GM18517 (cell line): ENCODE measurements around the gene WRAP73.
"Not testable (repeated sequence)": the region's sequence is repeated elsewhere in the genome, so short reads cannot be mapped to it uniquely, and the experiment has no call there.

Source experiments
- ATAC-seq: cut with Tn5 transposase; IDR thresholded peaks from one replicate; pipeline ENCODE4 v1.9.1; 2021; ENCODE audit warnings: mild to moderate bottlenecking, moderate library complexity; ENCODE audit not compliant: unreplicated experiment

The WRAP73 gene

DNA sequence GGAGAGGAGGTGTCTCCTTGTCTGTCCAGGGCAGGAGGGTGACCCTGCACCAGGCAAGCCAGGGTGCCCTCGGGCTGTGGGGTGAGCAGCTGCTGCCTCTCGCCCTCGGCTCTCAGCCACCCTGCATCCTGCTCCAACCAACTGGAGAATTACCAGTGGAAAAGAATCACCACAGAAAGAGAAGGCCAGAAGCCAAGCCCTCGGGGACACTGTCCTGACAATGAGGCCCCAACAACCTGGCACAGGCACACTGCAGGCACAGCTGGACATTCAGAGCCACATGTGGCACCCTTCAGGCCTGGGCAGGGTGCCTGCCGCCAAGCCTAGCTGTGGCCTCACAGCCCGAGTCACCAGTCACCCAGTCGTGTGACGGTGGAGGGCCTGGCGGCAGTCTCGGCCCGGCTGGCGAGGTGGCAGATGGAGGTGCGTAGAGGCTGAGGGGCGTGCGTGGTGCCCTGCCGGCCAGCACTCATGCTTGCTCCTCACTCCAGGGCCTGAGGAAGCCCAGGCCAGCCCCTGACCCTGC lies 50.6 kb downstream of the WRAP73 start:
- ATAC-seq = no peak

DNA sequence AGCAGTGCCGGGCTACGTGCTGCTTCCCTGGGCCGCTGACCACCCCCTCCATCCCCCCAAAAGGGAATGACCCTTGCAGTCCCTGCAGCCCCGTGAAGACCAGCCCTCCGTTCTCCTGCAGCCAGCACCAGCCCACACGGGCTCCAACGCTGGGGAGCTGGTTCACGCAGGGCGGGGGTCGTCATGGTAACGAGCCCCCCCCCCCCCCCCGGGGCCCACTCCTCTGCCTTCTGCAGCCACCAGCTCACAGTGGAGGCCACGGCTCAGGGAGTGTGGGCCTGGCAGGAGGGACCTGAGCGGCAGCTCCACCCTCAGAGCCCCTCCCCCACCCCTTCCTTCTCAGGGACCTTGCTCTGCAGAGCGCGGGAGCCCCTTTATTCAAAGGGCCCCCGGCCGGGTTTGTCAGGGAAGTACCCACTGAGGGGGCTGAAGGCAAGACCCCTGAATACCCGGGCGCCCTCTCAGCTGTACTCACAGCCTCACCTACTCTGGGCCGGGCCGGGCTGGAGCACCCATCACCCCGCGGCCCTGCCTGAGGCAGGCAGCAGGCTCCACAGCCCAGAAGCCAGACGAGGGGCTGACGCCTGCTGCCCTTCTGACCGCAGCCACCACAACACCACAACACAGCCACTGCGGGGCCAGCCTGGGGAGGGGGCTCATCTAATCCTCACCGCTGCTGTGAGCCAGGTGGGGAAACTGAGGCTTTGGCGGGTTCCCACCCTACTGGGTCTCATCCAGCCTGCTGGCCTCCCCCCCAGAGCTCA lies 51.2 kb downstream of the WRAP73 start:
- ATAC-seq = no peak

DNA sequence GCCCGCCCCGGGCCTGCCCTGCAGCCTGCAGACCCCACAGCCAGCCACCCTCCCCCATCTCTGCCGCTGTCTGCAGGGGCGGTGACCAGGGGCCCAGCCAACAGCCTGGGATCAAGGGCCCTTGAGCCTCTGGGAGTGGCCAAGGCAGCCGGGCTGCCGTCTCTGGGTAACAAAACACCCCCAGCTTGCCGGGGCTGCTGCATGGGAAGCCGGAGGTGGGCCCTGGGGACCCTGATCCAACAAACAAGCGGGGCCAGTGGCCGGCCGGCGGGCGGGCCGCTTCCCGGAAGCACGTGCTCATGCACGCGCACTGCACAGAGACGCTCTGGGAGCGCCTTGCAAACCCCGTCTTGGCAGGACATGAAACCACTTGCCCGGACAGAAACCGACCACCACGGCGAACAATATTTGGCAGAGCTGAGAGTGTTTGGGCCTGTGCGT lies 51.8 kb downstream of the WRAP73 start:
- ATAC-seq = no peak

DNA sequence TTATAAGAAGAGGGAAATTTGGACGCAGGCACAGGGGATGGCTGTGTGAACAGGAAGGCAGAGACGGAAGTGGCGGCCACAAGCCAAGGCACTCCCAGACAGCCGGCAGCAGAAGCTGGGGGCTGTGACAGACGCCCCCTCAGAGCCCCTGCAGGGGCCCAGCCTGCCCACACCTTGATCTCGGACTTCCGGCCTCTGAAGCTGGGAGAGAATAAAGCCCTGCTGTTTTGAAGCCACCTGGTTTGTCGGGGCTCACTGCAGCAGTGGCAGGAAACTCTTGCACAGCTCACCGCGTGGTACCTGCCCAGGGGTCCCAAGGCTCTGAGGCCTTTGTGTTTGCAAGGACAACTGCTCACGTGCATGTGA lies 52.3 kb downstream of the WRAP73 start:
- no peak for ATAC-seq

DNA sequence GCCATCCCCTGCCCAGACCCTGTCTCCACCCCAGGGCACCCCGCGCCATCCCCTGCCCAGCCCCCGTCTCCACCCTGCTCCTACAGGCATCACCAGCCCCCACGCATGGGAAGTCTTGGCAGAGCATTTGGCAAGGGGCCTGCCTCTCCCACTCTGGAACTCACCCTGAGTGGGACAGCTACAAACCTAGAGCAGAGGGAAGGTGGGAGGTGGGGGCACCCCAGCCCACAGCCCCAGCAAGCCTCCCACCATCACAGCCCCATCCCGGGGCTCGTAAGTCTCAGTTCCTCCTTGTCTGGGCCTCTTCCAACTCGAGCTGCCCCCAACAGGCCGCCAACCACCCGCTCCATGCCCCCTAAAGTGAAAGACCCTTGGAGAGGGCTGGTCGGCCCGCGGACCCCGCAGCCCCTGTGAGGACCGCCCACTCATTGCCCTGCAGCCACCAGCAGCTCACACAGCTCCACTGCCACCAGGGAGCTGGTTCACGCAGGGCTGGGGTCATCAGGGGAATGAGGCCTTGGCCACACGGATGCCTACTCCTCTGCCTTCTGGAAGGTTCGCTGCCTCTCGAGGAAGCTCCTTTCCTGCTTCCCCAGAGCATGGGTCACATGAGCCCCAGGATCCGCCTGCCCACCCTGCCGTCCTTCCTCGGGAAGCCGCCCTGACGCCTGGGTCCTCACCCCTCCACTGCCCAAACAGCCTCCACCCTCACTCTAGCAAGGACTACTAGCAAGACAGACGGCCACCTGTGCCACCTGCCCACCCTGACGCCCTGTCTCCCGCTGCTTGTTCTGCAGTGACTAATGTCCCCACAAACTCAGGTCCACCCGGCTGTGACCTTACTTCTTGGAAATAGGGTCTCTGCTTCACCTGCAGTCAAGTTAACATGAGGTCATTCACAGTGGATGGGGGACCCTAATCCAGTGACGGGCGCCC lies 53.0 kb downstream of the WRAP73 start:
- ATAC-seq = no peak

DNA sequence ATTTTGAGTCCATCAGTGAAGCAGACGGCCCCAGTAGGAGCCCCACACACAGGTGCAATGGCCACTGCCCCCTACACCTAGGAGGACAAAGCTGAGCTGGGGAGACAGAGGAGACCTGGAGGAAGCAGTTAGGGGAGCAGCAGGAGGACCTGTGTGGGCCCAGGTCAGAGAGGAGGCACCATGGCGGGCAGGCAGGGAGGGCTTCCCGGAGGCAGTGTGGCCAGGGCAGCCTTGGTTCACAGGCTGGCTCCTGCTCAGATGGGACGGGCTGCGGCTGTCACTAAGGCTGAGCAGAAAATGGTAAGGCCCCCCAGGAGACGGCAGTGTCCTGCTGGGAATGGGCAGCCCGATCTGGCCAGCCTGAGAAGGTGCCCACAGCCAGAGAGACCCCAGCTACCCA lies 54.0 kb downstream of the WRAP73 start:
- ATAC-seq = no peak

DNA sequence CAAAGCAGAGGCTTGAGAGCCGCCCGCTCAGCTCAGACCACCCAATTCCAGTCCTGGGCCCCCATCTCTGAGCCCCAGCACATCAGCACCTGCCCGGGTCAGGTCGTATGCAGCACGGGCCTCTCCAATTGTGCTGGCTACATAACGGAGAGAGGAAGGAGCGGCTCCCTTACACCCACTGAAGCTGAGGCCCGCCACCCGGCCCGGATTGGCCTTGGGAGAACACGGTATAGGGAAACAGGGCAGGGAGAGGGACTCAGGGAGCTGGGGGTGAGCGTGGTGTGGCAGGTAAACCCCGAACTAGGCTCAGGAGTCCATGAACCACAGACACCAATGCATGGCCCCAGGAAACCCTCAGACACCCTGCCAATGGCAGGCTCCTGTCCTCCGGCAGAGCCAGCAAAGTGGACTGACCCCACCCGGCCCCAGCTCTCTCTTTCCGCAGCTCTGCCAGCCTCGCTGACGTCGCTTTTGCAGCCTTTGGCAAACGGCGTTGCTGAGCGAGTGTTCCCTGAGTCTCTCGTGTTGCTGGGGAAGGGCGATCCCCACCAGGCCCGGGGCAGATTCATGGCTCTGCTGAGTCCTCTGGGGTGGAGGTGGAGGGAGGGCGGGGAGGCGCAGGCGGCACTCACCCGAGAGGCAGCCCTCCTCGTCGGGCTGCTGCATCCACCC lies 55.1 kb downstream of the WRAP73 start:
- no peak for ATAC-seq

DNA sequence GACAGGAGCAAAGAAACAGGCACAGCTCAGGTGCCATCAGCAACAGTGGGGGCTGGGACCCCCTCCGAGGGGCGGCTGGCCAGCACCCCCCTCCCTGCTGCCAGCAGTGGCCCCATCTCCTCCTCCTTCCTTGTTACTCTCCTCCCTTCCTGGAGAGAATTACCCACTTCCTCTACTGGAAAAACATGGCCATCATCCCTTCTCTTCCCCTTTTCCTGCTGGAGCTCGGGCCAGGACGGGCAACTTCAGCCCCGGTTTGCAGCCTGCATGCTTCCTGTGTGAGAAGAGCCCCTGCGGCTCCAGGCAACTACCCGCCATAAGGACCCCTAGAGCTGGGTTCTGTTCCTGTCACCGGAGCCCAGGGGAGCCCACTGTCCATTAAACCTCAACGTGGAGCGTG lies 56.2 kb downstream of the WRAP73 start:
- no peak for ATAC-seq

DNA sequence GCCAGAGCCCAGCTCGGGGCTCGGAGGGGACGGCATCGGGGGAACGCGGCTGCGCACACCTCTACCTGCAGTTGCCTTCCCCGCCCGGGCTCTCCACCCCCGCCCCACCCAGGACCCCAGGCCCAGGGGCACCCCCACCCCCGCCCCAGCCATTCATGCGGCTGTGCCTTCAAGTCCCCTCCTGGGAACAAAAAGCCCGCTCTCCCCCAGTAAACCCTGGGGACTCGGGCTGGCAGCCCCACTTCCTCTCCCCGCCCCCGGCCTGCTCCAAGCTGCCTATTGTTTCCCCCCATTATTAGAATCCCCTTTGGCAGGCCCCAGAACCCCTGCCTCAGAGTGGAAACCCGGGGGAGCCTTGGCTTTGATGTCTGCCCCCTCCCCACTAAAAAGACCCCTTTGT lies 56.6 kb downstream of the WRAP73 start:
- no peak for ATAC-seq

DNA sequence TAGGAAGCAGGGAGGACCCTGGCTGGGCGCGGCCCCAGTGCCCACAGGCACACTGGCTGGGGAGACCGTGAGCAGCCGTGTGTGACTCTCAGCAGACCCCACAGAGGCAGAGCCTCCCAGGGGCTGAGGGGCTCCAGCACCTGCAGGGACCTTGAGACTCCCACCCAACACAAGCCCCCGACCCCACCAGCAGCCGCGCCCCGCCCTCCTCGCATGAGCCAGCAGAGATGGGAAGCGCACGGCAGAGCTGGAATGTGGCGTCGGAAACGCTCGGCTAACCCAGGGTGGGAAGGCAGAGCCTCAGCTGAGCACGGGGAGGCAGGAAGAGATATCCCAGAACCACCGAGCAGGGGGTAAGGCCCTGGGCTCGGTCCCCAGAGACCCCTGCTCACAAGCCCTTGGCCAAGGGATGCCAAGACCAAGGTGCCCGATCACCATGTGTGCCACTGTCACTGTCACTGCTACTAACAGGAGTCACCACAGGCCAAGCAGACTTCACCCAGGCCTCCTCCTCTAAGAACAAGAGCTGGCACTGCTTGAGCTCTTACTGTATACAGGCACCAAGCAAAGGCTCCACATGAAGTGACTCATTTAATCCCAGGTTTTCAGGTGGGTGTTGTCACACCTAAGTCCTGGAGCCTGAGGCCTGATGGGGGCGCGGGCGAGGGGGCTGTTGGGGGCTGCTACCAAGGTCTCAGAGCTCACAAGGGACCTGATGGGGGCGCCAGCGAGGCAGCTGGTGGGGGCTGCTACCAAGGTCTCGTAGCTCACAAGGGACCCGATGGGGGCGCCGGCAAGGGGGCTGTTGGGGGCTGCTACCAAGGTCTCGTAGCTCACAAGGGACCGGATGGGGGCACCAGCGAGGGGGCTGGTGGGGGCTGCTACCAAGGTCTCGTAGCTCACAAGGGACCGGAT lies 58.7 kb downstream of the WRAP73 start:
- no peak for ATAC-seq

DNA sequence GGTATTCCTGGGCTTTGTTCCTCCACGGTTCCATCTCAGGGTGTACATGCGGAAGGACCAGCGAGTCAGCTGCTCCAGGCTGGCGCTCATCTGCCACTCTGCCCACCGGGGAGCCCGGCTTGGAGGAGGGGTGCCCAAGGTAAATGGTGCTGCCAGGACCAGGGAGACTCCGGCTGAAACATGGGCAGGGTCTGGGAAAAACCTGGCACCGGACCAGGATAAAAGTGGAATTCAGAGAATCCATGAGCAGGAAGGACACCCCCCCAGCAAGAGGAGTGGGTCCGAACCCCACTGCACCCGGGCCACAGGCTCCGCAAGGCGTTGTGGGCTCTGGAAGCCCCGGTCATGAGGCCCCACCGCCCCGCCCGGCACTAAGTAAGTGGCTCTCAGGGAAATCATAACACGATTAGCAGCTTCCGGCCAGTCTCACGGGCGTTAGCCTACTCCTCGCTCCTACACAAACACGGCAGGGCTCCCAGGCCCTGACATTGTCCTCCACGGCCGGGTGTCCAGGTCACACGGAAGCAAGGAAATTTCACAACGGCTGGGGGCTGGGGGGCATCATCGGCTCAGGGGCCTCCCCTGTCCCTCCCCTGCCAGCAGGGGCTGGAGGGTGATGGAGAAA lies 59.7 kb downstream of the WRAP73 start:
- no peak for ATAC-seq

DNA sequence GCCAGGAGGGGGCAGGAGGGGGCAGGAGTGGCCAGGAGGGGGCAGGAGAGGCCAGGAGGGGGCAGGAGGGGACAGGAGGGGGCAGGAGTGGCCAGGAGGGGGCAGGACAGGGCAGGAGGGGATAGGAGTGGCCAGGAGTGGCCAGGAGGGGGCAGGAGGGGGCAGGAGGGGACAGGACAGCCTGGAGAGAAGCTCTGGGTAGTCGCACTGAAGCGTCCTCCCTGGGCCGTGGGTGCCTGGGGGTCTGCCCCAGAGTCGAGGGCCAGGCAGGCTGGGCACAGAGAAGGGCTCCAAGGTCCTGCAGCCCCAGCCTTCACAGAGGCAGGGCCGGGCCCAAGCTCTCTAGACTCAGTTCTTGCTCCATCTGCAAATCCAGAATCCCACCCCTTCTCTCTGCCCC lies 61.5 kb downstream of the WRAP73 start:
- ATAC-seq = no peak

DNA sequence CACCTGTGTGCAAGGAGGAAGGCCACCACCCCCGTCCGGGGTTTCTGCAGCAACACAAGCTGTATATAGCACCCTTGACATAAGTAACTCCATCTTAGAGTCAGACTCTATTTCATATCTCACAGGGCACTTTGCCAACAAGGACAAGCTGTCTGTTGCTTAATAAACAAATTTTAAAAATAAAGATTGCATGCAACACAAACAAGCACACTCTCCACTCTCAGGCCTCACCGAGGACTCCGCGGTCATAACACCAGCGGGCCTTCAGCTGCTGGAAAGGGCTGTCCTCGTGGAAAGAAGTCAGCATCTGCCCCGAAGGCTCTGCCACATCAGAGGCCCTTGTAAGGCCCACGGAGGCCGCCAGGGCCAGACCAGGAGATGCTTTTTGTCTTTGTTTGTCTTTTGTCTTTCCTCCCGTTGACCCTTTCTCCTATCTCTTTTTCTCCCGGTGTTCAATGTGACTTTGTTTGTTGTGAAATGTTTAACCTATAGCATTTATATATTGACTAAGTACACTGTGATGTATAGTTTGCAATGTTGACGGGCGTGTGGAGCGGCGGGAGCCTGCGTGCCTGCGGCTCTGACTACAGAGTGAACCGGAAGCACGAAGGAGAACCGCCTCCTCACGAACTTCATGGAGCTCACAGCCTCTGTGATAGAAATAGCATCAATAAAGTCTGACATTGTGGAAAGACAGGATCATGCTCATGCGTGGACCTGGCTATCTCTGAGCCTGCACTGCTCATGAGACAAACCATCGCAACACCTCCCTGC lies 62.7 kb downstream of the WRAP73 start:
- ATAC-seq = no peak

DNA sequence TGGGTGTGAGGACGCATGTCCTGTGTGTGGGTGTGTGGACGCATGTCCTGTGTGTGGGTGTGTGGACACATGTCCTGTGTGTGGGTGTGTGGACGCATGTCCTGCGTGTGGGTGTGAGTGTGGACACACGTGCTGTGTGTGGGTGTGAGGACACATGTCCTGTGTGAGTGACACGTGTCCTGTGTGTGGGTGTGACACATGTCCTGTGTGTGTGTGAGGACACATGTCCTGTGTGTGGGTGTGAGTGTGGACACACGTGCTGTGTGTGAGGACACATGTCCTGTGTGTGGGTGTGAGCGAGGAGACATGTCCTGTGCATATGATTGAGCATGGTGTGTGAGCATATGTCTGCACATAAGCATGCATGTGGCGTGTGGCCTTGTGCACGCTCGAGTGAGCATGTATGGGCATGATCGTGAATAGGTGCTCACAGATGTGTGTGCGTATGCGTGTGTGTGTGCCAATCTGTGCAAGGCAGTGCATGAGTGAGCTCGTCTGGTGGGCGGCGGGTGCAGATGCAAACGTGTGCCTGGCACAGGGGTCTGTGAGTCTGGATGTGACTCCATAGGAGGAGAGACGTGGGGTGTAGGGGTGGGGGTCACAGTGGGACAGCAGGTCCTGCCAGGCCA lies 63.8 kb downstream of the WRAP73 start:
- no peak for ATAC-seq

DNA sequence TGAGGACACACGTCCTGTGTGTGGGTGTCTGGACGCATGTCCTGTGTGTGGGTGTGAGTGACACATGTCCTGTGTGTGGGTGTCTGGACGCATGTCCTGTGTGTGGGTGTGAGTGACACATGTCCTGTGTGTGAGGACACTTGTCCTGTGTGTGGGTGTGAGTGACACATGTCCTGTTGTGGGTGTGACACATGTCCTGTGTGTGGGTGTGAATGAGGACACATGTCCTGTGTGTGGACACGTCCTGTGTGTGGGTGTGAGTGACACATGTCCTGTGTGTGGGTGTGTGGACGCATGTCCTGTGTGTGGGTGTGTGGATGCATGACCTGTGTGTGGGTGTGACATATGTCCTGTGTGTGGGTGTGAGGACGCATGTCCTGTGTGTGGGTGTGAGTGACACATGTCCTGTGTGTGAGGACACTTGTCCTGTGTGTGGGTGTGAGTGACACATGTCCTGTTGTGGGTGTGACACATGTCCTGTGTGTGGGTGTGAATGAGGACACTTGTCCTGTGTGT lies 64.5 kb downstream of the WRAP73 start:
- not testable (repeated sequence) for ATAC-seq

DNA sequence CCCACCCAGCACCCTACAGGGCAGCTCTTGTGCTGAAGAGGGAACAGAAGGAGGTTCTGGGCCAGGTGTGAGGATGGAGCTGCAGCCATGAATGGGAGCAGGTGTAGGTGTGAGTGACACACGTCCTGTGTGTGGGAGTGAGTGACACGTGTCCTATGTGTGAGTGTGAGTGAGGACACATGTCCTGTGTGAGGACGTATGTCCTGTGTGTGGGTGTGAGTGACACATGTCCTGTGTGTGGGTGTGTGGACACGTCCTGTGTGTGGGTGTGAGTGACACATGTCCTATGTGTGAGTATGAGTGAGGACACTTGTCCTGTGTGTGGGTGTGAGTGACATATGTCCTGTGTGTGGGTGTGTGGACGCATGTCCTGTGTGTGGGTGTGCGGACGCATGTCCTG lies 65.0 kb downstream of the WRAP73 start:
- ATAC-seq = no peak

DNA sequence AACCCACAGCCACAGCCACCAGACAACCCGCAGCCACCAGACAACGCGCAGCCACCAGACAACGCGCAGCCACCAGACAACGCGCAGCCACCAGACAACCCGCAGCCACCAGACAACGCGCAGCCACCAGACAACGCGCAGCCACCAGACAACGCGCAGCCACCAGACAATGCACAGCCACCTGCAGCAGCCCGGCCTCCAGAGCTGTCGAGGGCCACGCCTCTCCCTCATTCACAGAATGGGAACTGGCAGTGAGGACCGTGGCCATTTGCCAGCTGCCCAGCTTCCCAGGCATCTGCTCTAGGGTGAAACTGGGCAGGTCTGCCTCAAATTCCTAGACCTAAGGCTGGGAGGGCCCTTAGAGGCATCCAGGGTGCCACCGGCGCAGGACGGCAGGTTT lies 66.2 kb downstream of the WRAP73 start:
- not testable (repeated sequence) for ATAC-seq

DNA sequence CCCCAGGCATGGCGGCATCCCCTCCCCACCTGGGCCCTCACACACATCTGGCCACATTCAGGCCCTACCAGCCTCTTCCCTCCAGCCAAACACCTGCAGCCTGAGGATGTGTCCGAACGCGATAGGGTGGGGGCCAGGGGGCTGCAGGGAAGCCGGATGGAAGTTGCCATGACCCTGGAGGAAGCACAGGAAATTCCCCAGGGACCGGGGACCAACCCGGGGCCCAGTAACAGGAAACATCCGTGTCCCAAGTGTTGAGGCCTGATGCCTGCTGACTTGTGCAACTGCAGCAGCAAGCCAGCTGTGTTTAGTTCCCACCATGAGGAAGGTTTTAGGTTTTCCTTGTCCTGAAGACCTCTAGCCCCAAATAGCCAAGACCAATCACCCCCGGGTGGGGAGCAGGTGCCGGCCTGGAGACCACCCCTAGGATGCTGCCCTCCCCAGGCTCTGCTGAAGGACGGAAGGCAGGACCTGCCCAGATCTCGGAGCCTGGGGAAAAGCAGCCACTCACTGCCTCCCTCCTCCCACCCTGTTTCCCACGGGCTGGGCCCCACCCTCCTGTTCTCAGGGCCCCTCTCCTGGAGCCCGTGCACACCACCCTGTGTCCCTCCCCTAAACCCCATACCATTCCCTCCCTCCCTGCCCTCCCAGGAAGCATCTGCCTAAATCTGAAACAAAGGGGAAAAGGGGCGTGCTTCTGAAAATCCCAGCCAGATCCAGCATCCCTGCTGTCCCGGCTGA lies 68.4 kb downstream of the WRAP73 start:
- no peak for ATAC-seq
